ENCODE results near the gene CLDN14. TPM values are rescaled to one million over a fixed set of nuclear protein-coding genes. Genes with fewer than 3 reads are reported as not detected.
A peak's percentile ranks its signal among the peaks of the same experiment; 100 is the strongest.

The CLDN14 gene
- total RNA-seq, 1 donor from 2014 or later, result not detected

- Mint-ChIP-seq H3K27me3 (ENCODE audit: unreplicated experiment) (peaks cover 2% of the 10 kb centered on the region), H3K4me1 (ENCODE audit: low read depth, unreplicated experiment) (peaks cover 15% of the 10 kb centered on the region), H3K9me3 (ENCODE audit: unreplicated experiment) (peaks cover 6% of the 10 kb centered on the region), H3K36me3 (ENCODE audit: unreplicated experiment) (no peaks in the 10 kb centered on the region), H3K4me3 (ENCODE audit: unreplicated experiment) (no peak overlapping the region), H3K27ac (ENCODE audit: unreplicated experiment) (no peak overlapping the region)
- DNase-seq, result no peak
- TF ChIP-seq CTCF (IDR thresholded peaks at IDR 0.05; ENCODE audit: partially characterized antibody, unreplicated experiment), result no peak
Observed at GRCh38 chr21:36431252-36431651, 48.7 kb downstream of the CLDN14 start.

GRCh38 chr21:36430841-36431240 is 49.1 kb downstream of the CLDN14 start:
- Mint-ChIP-seq H3K36me3 (ENCODE audit: unreplicated experiment) (no peaks in the 10 kb centered on the region), H3K27me3 (ENCODE audit: unreplicated experiment) (peaks cover 2% of the 10 kb centered on the region), H3K4me3 (ENCODE audit: unreplicated experiment) (no peak overlapping the region), H3K27ac (ENCODE audit: unreplicated experiment) (no peak overlapping the region), H3K4me1 (ENCODE audit: low read depth, unreplicated experiment) (peaks cover 15% of the 10 kb centered on the region), H3K9me3 (ENCODE audit: unreplicated experiment) (peaks cover 6% of the 10 kb centered on the region)
- no peak for DNase-seq
- no peak for TF ChIP-seq CTCF (IDR thresholded peaks at IDR 0.05; ENCODE audit: partially characterized antibody, unreplicated experiment)

GRCh38 chr21:36429947-36430546 is 49.9 kb downstream of the CLDN14 start:
- H3K4me3 Mint-ChIP-seq (ENCODE audit: unreplicated experiment), result no peak overlapping the region
- H3K36me3 Mint-ChIP-seq (ENCODE audit: unreplicated experiment), result no peaks in the 10 kb centered on the region
- no peak for TF ChIP-seq CTCF (IDR thresholded peaks at IDR 0.05; ENCODE audit: partially characterized antibody, unreplicated experiment)
- H3K27ac Mint-ChIP-seq (ENCODE audit: unreplicated experiment), result peak overlapping the region; percentile 8
- H3K4me1 Mint-ChIP-seq (ENCODE audit: low read depth, unreplicated experiment), result peaks cover 16% of the 10 kb centered on the region
- DNase-seq, result peak; percentile 29
- H3K27me3 Mint-ChIP-seq (ENCODE audit: unreplicated experiment), result peaks cover 2% of the 10 kb centered on the region
- peaks cover 6% of the 10 kb centered on the region for H3K9me3 Mint-ChIP-seq (ENCODE audit: unreplicated experiment)

GRCh38 chr21:36428761-36429432 is 51.0 kb downstream of the CLDN14 start:
- peak overlapping the region; percentile 52 for H3K27ac Mint-ChIP-seq (ENCODE audit: unreplicated experiment)
- no peaks in the 10 kb centered on the region for H3K36me3 Mint-ChIP-seq (ENCODE audit: unreplicated experiment)
- peak overlapping the region; percentile 9 for H3K4me3 Mint-ChIP-seq (ENCODE audit: unreplicated experiment)

More at GRCh38 chr21:36428761-36429432, 51.0 kb downstream of the CLDN14 start:
- peaks cover 2% of the 10 kb centered on the region for H3K27me3 Mint-ChIP-seq (ENCODE audit: unreplicated experiment)
- peak; percentile 28 for DNase-seq
- TF ChIP-seq CTCF (IDR thresholded peaks at IDR 0.05; ENCODE audit: partially characterized antibody, unreplicated experiment), result no peak
- peaks cover 6% of the 10 kb centered on the region for H3K9me3 Mint-ChIP-seq (ENCODE audit: unreplicated experiment)
- peaks cover 18% of the 10 kb centered on the region for H3K4me1 Mint-ChIP-seq (ENCODE audit: low read depth, unreplicated experiment)
